HL-60 (cell line): ENCODE results near the gene FARP2.

Experiments used
- DNase-seq, 2 experiments: peaks; one replicate each; pipeline ENCODE4 v3.0.0-alpha.2; 2010 to 2020; ENCODE audit warnings: low read depth in 1 of 2, low spot score in 1 of 2
- H3K27ac ChIP-seq: fragments of 250-450 bp; sonication (Bioruptor Pico); replicated peaks from 2 replicates; pipeline ENCODE4 v1.5.1; 2020; ENCODE audit warnings: mild to moderate bottlenecking, moderate library complexity
- H3K27me3 ChIP-seq: fragments of 250-450 bp; sonication (Bioruptor Pico); 2 replicates; pipeline ENCODE4 v1.5.1; 2021; ENCODE audit warnings: mild to moderate bottlenecking, moderate library complexity; ENCODE audit not compliant: insufficient read depth, poor library complexity, severe bottlenecking
- H3K4me3 ChIP-seq: replicated peaks from 2 replicates; pipeline ENCODE4 v1.5.1; 2011; ENCODE audit warnings: mild to moderate bottlenecking, control low read depth, low read length; ENCODE audit not compliant: insufficient read depth
- CTCF ChIP-seq: IDR thresholded peaks from one replicate; pipeline ENCODE4 v1.5.1; 2011; ENCODE audit warnings: low read length, control low read depth, inconsistent platforms; ENCODE audit not compliant: insufficient read depth
- GABPA ChIP-seq: IDR thresholded peaks from 2 replicates; pipeline ENCODE4 v1.6.1; 2012; ENCODE audit warnings: low read depth
- POLR2AphosphoS5 ChIP-seq: IDR thresholded peaks from 2 replicates; pipeline ENCODE4 v1.6.1; 2012; ENCODE audit warnings: low read depth
- SPI1 ChIP-seq: IDR thresholded peaks from 2 replicates; pipeline ENCODE4 v1.6.1; 2012; ENCODE audit warnings: low read depth, mild to moderate bottlenecking, borderline replicate concordance
- TF ChIP-seq, protein P1 (sequence below): IDR thresholded peaks from 2 replicates; pipeline ENCODE4 v1.6.1; 2012; ENCODE audit warnings: low read depth; ENCODE audit not compliant: insufficient replicate concordance

Gene FARP2

DNA sequence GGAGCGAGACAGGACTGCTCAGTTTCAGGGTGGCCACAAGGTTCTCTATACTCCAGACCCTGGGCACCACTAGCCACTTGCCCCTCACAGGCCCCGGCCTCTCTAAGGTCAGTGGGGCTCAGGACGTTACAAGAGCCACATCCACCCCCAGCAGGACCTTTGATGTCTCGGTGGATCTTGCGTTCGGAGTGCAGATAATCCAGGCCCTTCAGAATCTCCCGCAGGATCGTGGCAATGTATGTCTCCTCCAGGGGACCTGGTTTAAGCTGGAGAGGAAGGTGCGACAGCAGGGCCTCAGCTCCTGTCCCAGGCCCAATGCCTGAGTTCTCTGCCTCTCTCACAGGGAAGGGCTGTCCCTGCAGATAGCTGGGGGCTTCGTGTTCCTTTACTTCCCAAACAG lies 143.9 kb downstream of the FARP2 start:
- TF ChIP-seq POLR2AphosphoS5 (no peak), SPI1 (no peak), CTCF (no peak), GABPA (no peak)
- TF ChIP-seq, protein P1, sequence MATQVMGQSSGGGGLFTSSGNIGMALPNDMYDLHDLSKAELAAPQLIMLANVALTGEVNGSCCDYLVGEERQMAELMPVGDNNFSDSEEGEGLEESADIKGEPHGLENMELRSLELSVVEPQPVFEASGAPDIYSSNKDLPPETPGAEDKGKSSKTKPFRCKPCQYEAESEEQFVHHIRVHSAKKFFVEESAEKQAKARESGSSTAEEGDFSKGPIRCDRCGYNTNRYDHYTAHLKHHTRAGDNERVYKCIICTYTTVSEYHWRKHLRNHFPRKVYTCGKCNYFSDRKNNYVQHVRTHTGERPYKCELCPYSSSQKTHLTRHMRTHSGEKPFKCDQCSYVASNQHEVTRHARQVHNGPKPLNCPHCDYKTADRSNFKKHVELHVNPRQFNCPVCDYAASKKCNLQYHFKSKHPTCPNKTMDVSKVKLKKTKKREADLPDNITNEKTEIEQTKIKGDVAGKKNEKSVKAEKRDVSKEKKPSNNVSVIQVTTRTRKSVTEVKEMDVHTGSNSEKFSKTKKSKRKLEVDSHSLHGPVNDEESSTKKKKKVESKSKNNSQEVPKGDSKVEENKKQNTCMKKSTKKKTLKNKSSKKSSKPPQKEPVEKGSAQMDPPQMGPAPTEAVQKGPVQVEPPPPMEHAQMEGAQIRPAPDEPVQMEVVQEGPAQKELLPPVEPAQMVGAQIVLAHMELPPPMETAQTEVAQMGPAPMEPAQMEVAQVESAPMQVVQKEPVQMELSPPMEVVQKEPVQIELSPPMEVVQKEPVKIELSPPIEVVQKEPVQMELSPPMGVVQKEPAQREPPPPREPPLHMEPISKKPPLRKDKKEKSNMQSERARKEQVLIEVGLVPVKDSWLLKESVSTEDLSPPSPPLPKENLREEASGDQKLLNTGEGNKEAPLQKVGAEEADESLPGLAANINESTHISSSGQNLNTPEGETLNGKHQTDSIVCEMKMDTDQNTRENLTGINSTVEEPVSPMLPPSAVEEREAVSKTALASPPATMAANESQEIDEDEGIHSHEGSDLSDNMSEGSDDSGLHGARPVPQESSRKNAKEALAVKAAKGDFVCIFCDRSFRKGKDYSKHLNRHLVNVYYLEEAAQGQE = no peak
- no peak for DNase-seq
- no peak overlapping the region for H3K27ac ChIP-seq
- no peaks in the 10 kb centered on the region for H3K27me3 ChIP-seq
- H3K4me3 ChIP-seq = no peak overlapping the region

DNA sequence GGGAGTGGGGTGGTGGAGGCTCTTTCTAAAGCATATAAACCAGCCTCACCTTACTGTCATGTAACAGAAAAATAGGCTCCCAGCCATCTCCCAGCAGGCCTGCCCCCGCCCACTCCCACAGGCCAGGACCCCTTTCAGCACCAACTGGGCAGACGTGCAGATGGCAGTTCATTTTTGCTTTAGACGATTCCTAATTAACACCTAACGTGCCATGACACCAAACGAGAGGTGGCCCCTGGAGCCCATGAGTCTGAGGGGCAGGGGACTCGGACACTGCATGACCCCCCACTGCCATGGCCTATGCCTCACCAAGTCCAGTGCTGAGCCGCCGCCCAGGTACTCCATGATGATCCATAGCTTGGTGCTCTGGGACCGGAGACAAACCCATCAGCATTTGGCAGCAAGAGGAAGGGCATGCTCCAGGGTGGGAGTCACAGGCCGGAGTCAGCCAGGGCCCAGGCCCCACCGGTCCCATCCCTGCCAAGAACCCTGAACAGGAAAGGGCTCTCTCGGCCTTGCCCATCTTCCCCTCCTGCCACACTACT lies 144.4 kb downstream of the FARP2 start:
- no peak for DNase-seq
- no peak overlapping the region for H3K4me3 ChIP-seq
- TF ChIP-seq POLR2AphosphoS5 = no peak
- H3K27ac ChIP-seq = no peak overlapping the region
- no peaks in the 10 kb centered on the region for H3K27me3 ChIP-seq

- Histone ChIP-seq H3K27me3 (no peaks in the 10 kb centered on the region), H3K27ac (no peak overlapping the region), H3K4me3 (no peak overlapping the region)
- no peak for DNase-seq
- TF ChIP-seq CTCF = no peak
- no peak for TF ChIP-seq POLR2AphosphoS5
- no peak for TF ChIP-seq GABPA
- TF ChIP-seq SPI1 = no peak
- TF ChIP-seq, protein P1 = no peak
Observed at GRCh38 chr2:241501099-241501541, 145.0 kb downstream of the FARP2 start.

GRCh38 chr2:241501551-241501950 lies 145.5 kb downstream of the FARP2 start:
- no peak overlapping the region for H3K4me3 ChIP-seq
- H3K27me3 ChIP-seq = no peaks in the 10 kb centered on the region
- DNase-seq = no peak
- H3K27ac ChIP-seq = no peak overlapping the region
- TF ChIP-seq GABPA (no peak), POLR2AphosphoS5 (no peak), CTCF (no peak), SPI1 (no peak)
- TF ChIP-seq, protein P1 = no peak
